Fibroblast of lung (primary cell): ENCODE data around the gene OSBP2.

Source experiments
- EZH2 ChIP-seq: IDR thresholded peaks from 2 replicates; pipeline ENCODE4 v1.5.1; 2012; ENCODE audit warnings: low read length, control low read depth, mild to moderate bottlenecking; ENCODE audit errors: missing control alignments
- TF ChIP-seq, protein P1 (sequence below), 2 donors: IDR thresholded peaks in 1 of 2; conservative IDR thresholded peaks in 1 of 2; 1 replicate in 1 of 2; 2 replicates in 1 of 2; pipeline ENCODE4 v1.5.1; 2011 to 2012; ENCODE audit warnings: low read length in 2 of 2, control low read depth in 1 of 2, inconsistent platforms in 1 of 2, low read depth in 1 of 2, mild to moderate bottlenecking in 1 of 2

DNA sequence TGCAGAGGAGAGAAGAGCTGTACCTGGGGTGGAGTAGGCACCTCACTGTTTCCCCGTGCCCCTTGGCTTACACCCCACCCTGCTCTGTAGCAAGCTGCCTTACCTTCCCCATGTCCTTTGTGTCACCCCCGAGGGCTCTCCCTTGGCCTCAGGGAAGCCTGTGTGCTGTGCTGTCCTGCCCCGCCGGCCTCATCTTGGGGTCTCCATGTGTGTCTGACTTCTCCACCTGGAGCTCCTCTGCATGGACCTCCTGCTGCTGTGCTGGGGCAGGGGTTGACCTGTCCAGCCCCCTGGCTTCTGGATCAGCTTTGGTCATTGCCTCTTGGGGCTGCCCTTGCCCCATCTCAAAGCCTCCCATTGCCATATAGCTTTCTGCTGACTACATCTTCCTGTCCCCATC is 59.8 kb downstream of the OSBP2 start:
- TF ChIP-seq EZH2 = no peak
- TF ChIP-seq, protein P1, sequence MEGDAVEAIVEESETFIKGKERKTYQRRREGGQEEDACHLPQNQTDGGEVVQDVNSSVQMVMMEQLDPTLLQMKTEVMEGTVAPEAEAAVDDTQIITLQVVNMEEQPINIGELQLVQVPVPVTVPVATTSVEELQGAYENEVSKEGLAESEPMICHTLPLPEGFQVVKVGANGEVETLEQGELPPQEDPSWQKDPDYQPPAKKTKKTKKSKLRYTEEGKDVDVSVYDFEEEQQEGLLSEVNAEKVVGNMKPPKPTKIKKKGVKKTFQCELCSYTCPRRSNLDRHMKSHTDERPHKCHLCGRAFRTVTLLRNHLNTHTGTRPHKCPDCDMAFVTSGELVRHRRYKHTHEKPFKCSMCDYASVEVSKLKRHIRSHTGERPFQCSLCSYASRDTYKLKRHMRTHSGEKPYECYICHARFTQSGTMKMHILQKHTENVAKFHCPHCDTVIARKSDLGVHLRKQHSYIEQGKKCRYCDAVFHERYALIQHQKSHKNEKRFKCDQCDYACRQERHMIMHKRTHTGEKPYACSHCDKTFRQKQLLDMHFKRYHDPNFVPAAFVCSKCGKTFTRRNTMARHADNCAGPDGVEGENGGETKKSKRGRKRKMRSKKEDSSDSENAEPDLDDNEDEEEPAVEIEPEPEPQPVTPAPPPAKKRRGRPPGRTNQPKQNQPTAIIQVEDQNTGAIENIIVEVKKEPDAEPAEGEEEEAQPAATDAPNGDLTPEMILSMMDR (conservative IDR thresholded peaks at IDR 0.05 in 1 of 2, IDR thresholded peaks at IDR 0.05 in 1 of 2; ENCODE audit: low read depth in 1 of 2, low read length in 2 of 2) = no peak
